Osteoblast (primary cell): ENCODE measurements around the gene NCS1. TPM values are rescaled to one million over a fixed set of nuclear protein-coding genes. Genes with fewer than 3 reads are reported as not detected.

ENCODE experiments used
- DNase-seq: peaks from one replicate; pipeline ENCODE4 v3.0.0; 2011; ENCODE audit warnings: low spot score, mixed read lengths; ENCODE audit not compliant: insufficient read length; ENCODE audit errors: missing footprints
- H2AFZ ChIP-seq: 2 replicates; pipeline ENCODE4 v1.6.0; 2011; ENCODE audit warnings: mild to moderate bottlenecking, low read length
- H3K27ac ChIP-seq: 2 replicates; pipeline ENCODE4 v1.5.1; 2011; ENCODE audit warnings: mild to moderate bottlenecking, low read depth, low read length, moderate library complexity
- H3K27me3 ChIP-seq: 2 replicates; pipeline ENCODE4 v1.6.0; 2012; ENCODE audit warnings: mild to moderate bottlenecking, control low read depth, inconsistent platforms, low read length, moderate library complexity; ENCODE audit not compliant: insufficient read depth
- H3K36me3 ChIP-seq: 2 replicates; pipeline ENCODE4 v1.5.1; 2011; ENCODE audit warnings: mild to moderate bottlenecking, low read length, control low read depth, moderate library complexity; ENCODE audit not compliant: insufficient read depth
- H3K4me1 ChIP-seq: 2 replicates; pipeline ENCODE4 v1.5.1; 2011; ENCODE audit warnings: mild to moderate bottlenecking, low read length, control low read depth, moderate library complexity; ENCODE audit not compliant: insufficient read depth
- H3K4me2 ChIP-seq: 2 replicates; pipeline ENCODE4 v1.6.0; 2011; ENCODE audit warnings: mild to moderate bottlenecking, low read length; ENCODE audit not compliant: insufficient read depth
- H3K4me3 ChIP-seq: fragments of 200-600 bp; sonication (generic); 3 replicates; pipeline ENCODE4 v1.5.1; 2012; ENCODE audit warnings: mild to moderate bottlenecking, low read length, inconsistent platforms; ENCODE audit not compliant: insufficient read depth
- H3K79me2 ChIP-seq: 2 replicates; pipeline ENCODE4 v1.6.0; 2012; ENCODE audit warnings: mild to moderate bottlenecking, low read length, control low read depth, inconsistent platforms; ENCODE audit not compliant: insufficient read depth
- H3K9me3 ChIP-seq: 2 replicates; pipeline ENCODE4 v1.5.1; 2011; ENCODE audit warnings: low read depth, low read length, control low read depth
- H4K20me1 ChIP-seq: 2 replicates; pipeline ENCODE4 v1.6.0; 2012; ENCODE audit warnings: mild to moderate bottlenecking, low read length, control low read depth; ENCODE audit not compliant: insufficient read depth
- CTCF ChIP-seq: IDR thresholded peaks from 2 replicates; pipeline ENCODE4 v1.5.1; 2011; ENCODE audit warnings: mild to moderate bottlenecking, low read depth, low read length, moderate library complexity; ENCODE audit errors: extremely low read depth
- total RNA-seq: library from RNA; depleted of rRNA; stranded (reverse); fragments of >200 nt; gene quantifications from 2 replicates; pipeline ENCODE4 v1.2.3, GENCODE V29; 2012

The NCS1 gene
- total RNA-seq, 1 donor: 49.9 TPM

GRCh38 chr9:130167927-130168326 is 4.3 kb upstream of the NCS1 start:
- no peaks in the 10 kb centered on the region for H3K27me3 ChIP-seq
- H3K9me3 ChIP-seq: no peaks in the 10 kb centered on the region
- H3K4me3 ChIP-seq: no peak overlapping the region
- no peak overlapping the region for H3K4me2 ChIP-seq
- no peak overlapping the region for H2AFZ ChIP-seq
- no peaks in the 10 kb centered on the region for H3K36me3 ChIP-seq
- TF ChIP-seq CTCF: peak; percentile 13
- H3K4me1 ChIP-seq: no peaks in the 10 kb centered on the region
- peaks cover 2% of the 10 kb centered on the region for H3K79me2 ChIP-seq
- DNase-seq: peak; percentile 56
- H3K27ac ChIP-seq: no peak overlapping the region
- H4K20me1 ChIP-seq: no peaks in the 10 kb centered on the region

GRCh38 chr9:130171226-130172148 is 717 bp upstream of the NCS1 start:
- no peak for TF ChIP-seq CTCF
- Histone ChIP-seq H2AFZ (peak overlapping the region; percentile 56), H3K27me3 (no peaks in the 10 kb centered on the region), H3K36me3 (no peaks in the 10 kb centered on the region), H3K79me2 (peaks cover 38% of the 10 kb centered on the region), H3K9me3 (no peaks in the 10 kb centered on the region), H3K4me1 (peaks cover 6% of the 10 kb centered on the region), H3K4me2 (peak overlapping the region; percentile 78), H4K20me1 (peaks cover 29% of the 10 kb centered on the region), H3K27ac (no peak overlapping the region), H3K4me3 (peak overlapping the region; percentile 69)
- DNase-seq: peak; percentile 78

DNA sequence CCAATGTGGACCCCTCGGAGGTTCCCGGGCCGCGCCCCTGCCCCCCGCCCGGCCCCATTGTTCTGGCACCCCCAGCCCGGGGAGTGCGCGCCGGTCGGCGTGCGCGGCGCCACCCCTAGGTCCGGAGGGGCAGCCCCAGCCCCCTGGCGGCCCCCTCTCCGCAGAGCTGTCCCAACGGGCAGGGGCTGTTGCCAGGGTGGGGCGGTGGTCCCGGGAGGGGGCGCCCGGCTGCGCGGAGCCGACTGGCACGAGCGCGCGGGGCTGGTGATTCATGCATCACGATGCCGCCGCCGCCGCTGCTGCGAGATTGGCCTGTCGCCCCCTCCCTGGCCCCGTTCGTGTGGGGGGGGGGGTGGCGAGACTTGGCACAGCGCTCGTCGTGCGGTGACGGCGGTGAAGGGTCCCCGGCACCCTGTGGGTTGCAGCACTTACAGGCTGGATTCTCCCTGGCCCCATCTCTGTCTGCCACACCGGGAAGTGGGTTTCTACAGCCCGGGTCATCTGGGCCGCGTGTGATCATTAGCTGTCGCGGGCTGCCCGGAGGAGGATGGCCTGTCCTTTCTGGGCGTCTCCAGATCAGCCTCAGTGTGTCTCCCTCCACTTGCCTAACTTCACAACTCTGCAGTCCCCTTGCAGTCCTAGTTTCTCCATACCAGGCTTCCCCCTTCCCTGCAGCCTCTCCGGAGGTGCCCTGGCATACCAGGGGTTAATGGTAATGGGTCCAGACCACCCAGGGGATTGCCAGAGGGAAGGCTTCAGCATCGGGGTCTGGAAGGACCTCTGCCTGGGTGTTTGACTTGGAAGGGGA is 858 bp downstream of the NCS1 start:
- no peaks in the 10 kb centered on the region for H3K9me3 ChIP-seq
- peak; percentile 95 for DNase-seq
- peaks cover 44% of the 10 kb centered on the region for H4K20me1 ChIP-seq
- peaks cover 8% of the 10 kb centered on the region for H3K4me1 ChIP-seq
- H3K27me3 ChIP-seq: no peaks in the 10 kb centered on the region
- peaks cover 54% of the 10 kb centered on the region for H3K79me2 ChIP-seq
- peak overlapping the region; percentile 85 for H3K4me2 ChIP-seq
- peak overlapping the region; percentile 74 for H3K4me3 ChIP-seq
- no peak for TF ChIP-seq CTCF
- peak overlapping the region; percentile 40 for H3K27ac ChIP-seq
- no peaks in the 10 kb centered on the region for H3K36me3 ChIP-seq
- peak overlapping the region; percentile 77 for H2AFZ ChIP-seq

DNA sequence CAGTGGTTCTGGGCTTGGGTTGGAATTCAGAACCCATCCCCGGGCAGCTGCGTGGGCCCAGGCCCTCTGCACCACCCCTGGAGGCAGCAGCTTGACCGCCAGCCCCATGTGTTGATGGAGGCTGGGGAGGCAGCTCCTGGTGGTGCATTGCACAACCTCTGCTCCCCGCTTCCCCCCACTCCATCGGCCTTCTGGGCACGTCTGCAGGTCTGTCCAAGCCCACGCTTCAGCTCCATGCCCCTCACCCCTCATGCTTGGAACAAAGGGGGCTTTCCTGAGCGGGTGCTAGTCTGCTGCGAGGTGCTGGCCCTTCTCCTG is 1.4 kb downstream of the NCS1 start:
- H3K9me3 ChIP-seq: no peaks in the 10 kb centered on the region
- no peaks in the 10 kb centered on the region for H3K27me3 ChIP-seq
- no peak overlapping the region for H2AFZ ChIP-seq
- H3K27ac ChIP-seq: no peak overlapping the region
- H3K4me1 ChIP-seq: peaks cover 13% of the 10 kb centered on the region
- peak; percentile 98 for DNase-seq
- no peaks in the 10 kb centered on the region for H3K36me3 ChIP-seq
- H4K20me1 ChIP-seq: peaks cover 49% of the 10 kb centered on the region
- peak overlapping the region; percentile 85 for H3K4me2 ChIP-seq
- H3K79me2 ChIP-seq: peaks cover 59% of the 10 kb centered on the region
- TF ChIP-seq CTCF: no peak
- peak overlapping the region; percentile 74 for H3K4me3 ChIP-seq
